ENCODE data around the gene C15orf39. TPM values are rescaled to one million over a fixed set of nuclear protein-coding genes. Genes with fewer than 3 reads are reported as not detected.

C15orf39 gene
- total RNA-seq, 3 donors from 2014 or later (not counting 1 experiment from before 2014, with no cell fraction given): 63.5 to 89.2 (median 70.1) TPM

DNA sequence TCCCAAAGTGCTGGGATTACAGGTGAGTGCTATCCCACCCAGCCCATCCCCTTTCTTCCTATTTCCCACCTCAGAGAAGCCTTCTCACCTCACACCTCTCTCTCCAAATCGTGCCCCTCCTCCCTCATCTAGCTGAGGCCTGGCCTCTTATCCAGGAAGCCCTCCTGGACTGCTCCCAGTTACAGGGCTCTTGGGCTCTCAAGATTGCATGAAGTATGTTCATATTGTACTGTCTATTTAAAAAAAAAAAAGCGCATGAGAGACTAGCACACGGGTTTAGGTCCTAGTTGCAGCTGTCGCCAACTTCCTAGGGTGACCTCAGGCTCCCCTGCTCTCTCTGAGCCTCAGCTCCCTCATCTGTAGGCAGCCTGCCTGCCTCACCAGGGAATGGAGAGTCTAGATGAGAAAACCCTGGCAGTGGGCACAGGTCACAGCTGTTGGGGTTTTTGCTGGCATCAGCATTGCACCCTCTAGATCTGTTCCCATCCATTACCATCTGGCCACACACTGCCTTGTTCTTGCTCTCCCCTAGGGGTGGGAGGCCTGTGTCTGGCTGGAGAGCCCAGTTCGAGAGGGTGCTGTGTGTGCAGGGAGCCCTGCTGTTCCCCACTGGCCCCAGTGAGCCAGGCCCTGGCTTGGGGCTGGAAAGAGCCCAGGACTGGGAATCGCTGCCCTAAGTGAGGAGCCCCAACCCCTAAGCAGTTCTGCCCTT is 24.2 kb upstream of the C15orf39 start:
- Histone ChIP-seq H3K4me1 (ENCODE audit: control insufficient read depth, insufficient read depth, low read length) (peaks cover 27% of the 10 kb centered on the region), H3K36me3 (ENCODE audit: control insufficient read depth, insufficient read depth, low read length) (no peaks in the 10 kb centered on the region), H3K27me3 (ENCODE audit: control insufficient read depth, insufficient read depth, low read length) (no peaks in the 10 kb centered on the region), H3K27ac (ENCODE audit: low read length) (no peak overlapping the region), H3K9me3 (ENCODE audit: control insufficient read depth, insufficient read depth, low read length) (no peaks in the 10 kb centered on the region), H3K4me3 (ENCODE audit: low read length) (no peak overlapping the region)
- Mint-ChIP-seq H3K36me3 (no peaks in the 10 kb centered on the region), H3K4me1 (peaks cover 20 to 36% of the 10 kb centered on the region in 2 donors), H3K27me3 (ENCODE audit: low read depth in 2 of 2) (no peaks in the 10 kb centered on the region), H3K4me3 (peak overlapping the region; percentile 76), H3K9me3 (no peaks in the 10 kb centered on the region), H3K27ac (peak overlapping the region in 1 of 2 donors; percentile 79)
- no peak for DNase-seq
- 57% methylated on average over 6 of the region's 6 CpGs for WGBS (ENCODE audit: insufficient coverage)
- peak in 1 of 3 donors; percentile 6 for ATAC-seq
- intact Hi-C loops (cut with micrococcal nuclease): no loop called here
- TF ChIP-seq, protein P1, sequence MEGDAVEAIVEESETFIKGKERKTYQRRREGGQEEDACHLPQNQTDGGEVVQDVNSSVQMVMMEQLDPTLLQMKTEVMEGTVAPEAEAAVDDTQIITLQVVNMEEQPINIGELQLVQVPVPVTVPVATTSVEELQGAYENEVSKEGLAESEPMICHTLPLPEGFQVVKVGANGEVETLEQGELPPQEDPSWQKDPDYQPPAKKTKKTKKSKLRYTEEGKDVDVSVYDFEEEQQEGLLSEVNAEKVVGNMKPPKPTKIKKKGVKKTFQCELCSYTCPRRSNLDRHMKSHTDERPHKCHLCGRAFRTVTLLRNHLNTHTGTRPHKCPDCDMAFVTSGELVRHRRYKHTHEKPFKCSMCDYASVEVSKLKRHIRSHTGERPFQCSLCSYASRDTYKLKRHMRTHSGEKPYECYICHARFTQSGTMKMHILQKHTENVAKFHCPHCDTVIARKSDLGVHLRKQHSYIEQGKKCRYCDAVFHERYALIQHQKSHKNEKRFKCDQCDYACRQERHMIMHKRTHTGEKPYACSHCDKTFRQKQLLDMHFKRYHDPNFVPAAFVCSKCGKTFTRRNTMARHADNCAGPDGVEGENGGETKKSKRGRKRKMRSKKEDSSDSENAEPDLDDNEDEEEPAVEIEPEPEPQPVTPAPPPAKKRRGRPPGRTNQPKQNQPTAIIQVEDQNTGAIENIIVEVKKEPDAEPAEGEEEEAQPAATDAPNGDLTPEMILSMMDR (IDR thresholded peaks at IDR 0.05): no peak

DNA sequence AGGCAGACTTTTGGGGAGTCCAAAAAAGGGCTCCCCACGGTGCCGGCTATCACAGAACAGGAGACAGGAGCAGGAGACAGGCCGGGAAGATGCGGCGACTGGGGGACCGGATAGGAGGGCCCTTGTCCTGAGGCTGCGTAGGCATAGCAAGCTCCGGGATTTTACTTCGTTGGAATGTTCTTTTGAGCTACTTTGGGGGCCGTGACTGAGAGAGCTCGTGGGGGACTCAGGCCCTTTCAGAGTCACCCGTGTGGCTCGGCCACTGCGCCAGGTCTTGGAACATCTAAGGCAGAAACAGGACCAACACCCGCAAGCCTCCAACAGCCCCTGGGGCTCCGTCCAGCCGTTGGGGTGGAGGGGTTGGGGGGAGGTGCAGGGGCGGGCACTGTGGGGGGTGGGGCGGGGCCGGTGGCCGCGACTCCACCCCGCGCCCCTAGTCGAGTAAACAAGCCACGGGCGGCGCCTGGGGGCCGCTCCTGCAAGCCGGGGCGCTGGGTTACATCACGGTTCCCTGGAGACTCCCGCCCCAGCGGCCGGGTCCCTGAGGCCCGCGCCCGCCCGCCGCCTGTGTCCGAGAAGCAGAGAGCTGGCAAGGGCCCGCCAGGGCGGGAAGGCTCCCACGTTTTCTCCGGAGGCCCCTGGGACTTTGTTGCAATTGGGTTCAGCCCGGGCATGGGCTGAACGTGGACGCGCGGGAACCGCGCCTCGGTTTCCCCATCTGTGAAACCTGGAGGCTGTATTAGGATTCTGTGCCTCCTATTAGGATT is 23.3 kb upstream of the C15orf39 start:
- H3K27me3 Mint-ChIP-seq (ENCODE audit: low read depth in 2 of 2): no peaks in the 10 kb centered on the region
- TF ChIP-seq, protein P1 (IDR thresholded peaks at IDR 0.05): no peak
- WGBS (ENCODE audit: insufficient coverage): 16% methylated on average over 49 of the region's 53 CpGs
- Histone ChIP-seq H3K27me3 (ENCODE audit: control insufficient read depth, insufficient read depth, low read length) (no peaks in the 10 kb centered on the region), H3K9me3 (ENCODE audit: control insufficient read depth, insufficient read depth, low read length) (no peaks in the 10 kb centered on the region), H3K36me3 (ENCODE audit: control insufficient read depth, insufficient read depth, low read length) (no peaks in the 10 kb centered on the region), H3K27ac (ENCODE audit: low read length) (peak overlapping the region; percentile 43), H3K4me1 (ENCODE audit: control insufficient read depth, insufficient read depth, low read length) (peaks cover 32% of the 10 kb centered on the region), H3K4me3 (ENCODE audit: low read length) (peak overlapping the region; percentile 49)
- H3K36me3 Mint-ChIP-seq: no peaks in the 10 kb centered on the region
- intact Hi-C loops (cut with micrococcal nuclease): no loop called here
- H3K4me3 Mint-ChIP-seq: peak overlapping the region; percentile 76
- H3K27ac Mint-ChIP-seq: peak overlapping the region; percentile 26 to 79
- no peaks in the 10 kb centered on the region for H3K9me3 Mint-ChIP-seq
- DNase-seq (peak in 1 of 2 donors; percentile 11), ATAC-seq (peak; percentile 59 to 74 (median 66))
- peaks cover 20 to 42% of the 10 kb centered on the region in 2 donors for H3K4me1 Mint-ChIP-seq

DNA sequence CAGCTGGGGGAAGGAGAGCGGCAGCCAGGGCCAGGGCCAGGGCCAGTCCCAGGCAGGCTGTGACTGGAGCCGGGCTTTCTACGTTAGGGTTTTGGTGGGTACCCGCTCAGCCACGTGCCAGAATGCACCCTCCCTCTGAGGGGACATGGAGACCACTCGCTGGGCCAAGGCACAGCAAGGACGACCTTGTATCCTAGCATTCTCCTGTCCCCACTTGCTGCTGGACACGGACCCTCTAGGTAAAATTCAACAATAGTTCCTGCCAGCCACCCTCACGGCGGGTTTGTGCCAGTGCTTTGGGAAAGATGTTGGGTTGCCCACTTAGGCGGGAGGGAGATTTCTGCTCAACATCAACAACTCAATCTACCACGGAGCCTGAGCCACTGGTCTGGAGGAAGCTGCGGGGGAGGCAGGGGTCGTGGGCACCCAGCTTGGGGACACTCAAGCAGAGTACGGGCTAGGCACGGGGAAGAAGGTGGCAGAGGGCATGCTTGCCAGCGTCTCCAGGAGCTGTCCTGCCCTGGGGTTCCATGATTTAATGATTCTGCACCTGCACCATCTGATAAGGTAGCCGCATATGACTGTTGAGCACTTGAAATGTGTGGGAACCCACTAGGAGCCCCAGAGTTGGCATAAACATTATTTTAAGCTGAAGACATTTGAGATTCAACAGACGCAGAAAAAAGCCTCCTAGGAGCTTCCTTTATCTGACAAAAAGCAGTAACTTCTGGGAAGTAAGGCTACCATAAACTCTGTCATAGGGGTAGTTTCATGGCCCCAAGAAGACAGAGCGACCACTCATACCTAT is 22.5 kb upstream of the C15orf39 start:
- Histone ChIP-seq H3K9me3 (ENCODE audit: control insufficient read depth, insufficient read depth, low read length) (no peaks in the 10 kb centered on the region), H3K4me1 (ENCODE audit: control insufficient read depth, insufficient read depth, low read length) (peaks cover 32% of the 10 kb centered on the region), H3K27me3 (ENCODE audit: control insufficient read depth, insufficient read depth, low read length) (no peaks in the 10 kb centered on the region), H3K4me3 (ENCODE audit: low read length) (peak overlapping the region; percentile 49), H3K36me3 (ENCODE audit: control insufficient read depth, insufficient read depth, low read length) (no peaks in the 10 kb centered on the region), H3K27ac (ENCODE audit: low read length) (peak overlapping the region; percentile 43)
- ATAC-seq (peak; percentile 20 to 27 (median 24)), DNase-seq (no peak)
- WGBS (ENCODE audit: insufficient coverage): 34% methylated on average over 17 of the region's 20 CpGs
- no peaks in the 10 kb centered on the region for H3K27me3 Mint-ChIP-seq (ENCODE audit: low read depth in 2 of 2)
- no peaks in the 10 kb centered on the region for H3K36me3 Mint-ChIP-seq
- peaks cover 20 to 42% of the 10 kb centered on the region in 2 donors for H3K4me1 Mint-ChIP-seq
- H3K4me3 Mint-ChIP-seq: peak overlapping the region; percentile 67
- H3K9me3 Mint-ChIP-seq: no peaks in the 10 kb centered on the region
- intact Hi-C loops (cut with micrococcal nuclease): no loop called here
- peak overlapping the region in 1 of 2 donors; percentile 79 for H3K27ac Mint-ChIP-seq
- TF ChIP-seq, protein P1 (IDR thresholded peaks at IDR 0.05): no peak
